GM19395 (cell line): ENCODE data around the gene ADAMTS17.

Experiments
- ATAC-seq: cut with Tn5 transposase; IDR thresholded peaks from one replicate; pipeline ENCODE4 v1.9.1; 2021; ENCODE audit warnings: mild to moderate bottlenecking, moderate library complexity; ENCODE audit not compliant: unreplicated experiment

ADAMTS17 gene

DNA sequence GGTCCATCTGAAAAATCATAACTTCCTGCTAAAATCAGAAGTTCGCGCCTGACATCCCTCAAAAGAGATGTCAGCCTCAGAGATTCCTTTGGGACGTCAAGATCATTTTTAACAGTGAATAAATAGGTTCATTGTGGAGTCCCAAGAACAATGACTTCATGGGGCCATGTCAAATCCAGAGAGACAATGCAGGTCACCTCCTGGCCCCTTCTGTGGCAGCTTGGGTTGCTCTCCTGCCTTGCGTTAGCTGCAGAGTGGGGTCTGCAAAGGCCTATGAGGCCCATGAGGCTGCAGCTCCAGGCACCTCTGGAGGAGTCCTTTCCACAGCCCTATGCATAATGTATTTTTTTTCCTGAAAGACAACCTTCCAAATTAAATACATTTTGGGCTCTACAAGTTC lies 282.3 kb downstream of the ADAMTS17 start:
- ATAC-seq = no peak

DNA sequence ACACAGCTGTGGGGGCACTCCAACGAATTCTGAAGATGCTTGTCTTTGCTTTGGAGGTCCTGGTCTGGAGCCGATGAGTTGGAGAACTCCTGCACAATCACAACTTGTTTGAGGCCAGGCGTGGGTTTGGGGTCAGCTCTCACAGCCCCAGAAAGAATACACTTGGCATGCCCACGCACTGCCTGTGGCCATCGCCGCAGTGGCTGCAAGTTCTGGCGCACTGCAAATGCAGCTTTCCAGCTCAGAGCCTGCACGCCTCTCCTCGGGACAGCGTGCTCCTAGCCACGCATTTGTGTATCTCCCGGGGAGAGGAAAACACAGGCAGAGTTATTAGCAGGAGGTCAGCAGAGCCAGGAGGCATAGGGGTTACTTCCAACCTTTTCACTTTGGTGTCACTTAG lies 282.7 kb downstream of the ADAMTS17 start:
- no peak for ATAC-seq

DNA sequence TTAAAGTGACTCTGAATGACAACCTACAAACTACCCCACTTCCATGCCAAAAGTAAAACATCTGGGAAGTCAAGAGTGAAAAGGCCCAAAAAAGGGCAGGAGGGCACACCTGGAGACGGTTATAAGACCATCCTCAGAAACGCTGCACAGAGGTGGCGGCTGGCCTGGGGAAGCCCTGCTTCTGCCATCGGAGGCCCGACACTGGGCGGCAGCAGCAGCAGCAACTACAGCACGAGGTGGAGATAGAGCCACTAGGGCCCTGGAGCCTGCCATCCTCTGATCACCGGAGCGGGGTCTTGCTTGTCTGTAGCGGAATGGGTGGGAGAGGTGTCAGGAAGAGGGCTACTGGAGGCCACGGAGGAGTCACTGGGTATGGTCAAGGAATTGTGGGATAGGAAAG lies 283.3 kb downstream of the ADAMTS17 start:
- ATAC-seq = no peak

DNA sequence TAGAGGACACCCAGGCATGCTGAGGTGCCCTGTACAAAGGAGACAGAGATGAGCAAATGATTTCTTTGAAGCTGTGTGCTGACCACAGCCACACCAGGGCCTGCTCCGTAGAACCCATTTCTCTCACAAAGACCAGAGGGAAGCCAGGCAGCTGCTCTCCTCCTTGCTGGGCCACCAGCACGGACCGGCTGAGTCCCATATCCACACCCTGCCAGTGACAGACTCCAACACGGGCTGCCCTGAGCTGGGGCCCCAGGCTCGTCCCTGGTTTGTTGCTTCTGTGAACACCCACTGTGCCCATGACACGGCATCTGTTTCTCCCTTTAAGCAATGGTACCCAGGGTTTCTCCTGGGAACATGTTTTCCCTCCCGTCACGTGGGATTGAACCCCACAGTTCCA lies 284.5 kb downstream of the ADAMTS17 start:
- ATAC-seq = no peak

DNA sequence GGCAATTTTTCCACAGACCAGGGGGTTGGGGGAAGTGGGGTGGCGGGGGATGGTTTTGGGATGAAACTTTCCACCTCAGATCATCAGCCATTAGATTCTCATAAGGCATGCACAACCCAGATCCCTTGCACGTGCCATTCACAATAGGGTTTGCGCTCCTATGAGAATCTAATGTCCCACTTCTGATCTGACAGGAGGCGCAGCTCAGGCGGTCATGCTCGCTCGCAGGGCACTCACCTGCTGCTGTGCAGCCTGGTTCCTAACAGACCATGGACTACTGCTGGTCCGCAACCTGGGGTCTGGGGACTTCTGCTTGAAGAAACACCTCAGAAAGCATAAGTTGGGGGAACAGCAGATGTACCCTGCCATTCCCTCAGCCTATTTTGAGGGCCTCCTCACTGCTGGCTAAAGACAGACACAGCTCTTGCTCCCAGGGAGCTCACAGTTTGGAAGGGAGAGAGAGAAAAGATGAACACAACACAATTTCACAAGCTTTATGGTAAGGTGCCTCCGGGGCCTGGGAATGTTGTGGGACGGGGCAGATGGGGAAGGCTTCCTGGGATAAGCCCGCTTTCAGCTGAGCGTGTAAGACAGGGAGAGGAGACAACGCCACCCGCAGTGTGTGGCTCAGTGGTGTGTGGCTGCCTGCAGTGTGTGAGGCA lies 285.2 kb downstream of the ADAMTS17 start:
- ATAC-seq = no peak

DNA sequence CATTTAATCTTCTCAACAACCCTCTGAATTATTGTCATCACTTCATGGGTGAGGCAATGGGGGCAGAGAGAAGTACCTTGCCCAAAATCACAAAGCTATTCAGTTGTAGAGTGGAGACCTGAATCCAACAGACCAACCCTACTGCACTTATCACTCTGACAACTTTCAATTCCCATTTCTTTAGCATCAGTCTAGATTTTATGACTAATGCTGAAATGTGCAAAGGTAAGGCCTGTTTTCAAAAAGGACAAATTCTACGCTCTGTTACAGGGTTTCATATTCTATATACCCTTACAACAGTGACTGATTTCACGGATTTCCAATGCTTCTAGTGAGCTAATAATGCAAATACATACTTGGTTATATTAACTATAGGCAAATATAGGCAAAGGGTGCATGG lies 286.0 kb downstream of the ADAMTS17 start:
- peak; percentile 83 for ATAC-seq

DNA sequence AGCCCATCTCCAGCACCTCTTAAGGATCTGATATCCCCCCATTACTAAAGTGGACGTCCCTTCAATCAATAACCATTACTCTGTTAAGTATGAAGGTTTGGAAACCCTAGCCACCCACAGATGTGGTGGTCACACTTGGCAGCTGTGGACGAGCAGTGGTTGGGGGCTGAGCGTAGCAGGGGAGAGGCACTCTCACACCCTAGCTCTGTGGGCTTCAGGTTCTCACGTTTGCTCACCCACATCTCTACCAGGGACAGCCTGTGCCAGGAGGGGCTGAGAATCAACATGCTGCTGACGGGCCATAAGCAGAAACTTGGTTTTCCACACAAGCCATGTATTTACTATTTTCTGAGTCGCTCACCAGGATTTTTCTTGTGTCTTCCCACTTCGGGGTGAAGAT lies 287.2 kb downstream of the ADAMTS17 start:
- ATAC-seq = no peak

DNA sequence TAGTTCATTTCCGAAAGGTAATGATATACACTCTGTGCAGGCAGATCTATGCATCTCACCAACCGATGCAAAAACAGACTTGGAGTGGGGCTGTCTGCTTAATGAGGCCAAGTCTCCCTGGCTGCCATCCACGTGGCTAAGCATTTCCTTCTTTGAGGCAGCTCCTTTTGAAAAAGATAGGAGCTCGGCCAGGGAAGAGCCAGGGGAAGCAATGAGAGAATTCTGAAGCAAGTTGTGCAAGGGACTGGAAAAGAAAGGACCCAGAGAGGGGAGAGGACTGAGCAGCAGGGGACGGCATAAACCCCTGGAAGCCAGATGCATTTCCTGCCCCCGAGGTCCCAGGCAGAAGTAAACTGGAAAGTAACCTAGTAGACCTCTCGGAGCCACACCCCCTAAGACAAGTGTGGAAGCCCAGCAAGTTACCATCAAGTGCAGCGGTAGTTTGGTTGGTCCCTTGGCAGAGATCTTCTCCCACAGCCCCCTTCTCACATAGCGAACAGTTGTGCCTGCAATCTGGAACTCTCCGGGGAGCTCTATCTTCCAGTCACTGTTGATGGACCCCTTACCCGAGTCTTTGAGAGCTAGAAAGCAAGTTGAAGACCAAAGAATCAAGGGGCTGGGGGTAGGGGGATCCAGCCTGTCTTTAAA lies 288.2 kb downstream of the ADAMTS17 start:
- no peak for ATAC-seq

DNA sequence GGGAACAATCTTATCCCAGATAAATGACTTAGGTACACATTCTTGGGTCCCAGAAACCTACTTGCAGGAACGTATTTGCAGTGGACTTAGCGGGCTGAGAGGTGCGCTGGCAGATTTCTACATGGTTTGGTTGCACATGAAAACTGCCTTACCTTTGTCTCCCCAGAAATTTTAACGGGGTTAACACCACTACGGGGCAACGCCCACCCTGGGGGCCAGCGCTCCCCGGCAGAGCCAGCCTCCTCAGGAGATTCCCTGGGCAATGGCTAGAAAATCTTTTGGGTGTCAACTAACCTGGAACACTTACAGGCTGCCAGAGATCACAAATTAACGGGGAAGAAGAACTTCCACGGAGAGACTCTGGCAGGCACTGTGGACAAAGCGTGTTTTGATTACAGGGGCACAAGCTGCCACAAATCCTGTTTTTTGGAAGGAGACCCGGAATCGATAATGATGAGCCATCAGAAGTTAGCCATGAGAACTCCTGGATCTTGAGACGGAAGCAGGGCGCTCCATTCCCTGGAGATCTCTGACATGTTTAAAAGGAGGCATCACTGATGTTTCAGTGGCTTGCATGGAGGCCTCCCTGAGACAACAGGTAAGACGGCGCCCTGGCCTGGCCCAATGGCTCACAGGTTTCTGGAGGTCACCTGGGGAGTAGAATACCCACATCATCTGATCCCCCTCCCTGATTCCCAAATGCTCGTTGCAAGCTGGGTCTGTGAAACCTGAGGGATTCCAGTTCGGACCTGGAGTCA lies 288.9 kb downstream of the ADAMTS17 start:
- ATAC-seq = no peak

DNA sequence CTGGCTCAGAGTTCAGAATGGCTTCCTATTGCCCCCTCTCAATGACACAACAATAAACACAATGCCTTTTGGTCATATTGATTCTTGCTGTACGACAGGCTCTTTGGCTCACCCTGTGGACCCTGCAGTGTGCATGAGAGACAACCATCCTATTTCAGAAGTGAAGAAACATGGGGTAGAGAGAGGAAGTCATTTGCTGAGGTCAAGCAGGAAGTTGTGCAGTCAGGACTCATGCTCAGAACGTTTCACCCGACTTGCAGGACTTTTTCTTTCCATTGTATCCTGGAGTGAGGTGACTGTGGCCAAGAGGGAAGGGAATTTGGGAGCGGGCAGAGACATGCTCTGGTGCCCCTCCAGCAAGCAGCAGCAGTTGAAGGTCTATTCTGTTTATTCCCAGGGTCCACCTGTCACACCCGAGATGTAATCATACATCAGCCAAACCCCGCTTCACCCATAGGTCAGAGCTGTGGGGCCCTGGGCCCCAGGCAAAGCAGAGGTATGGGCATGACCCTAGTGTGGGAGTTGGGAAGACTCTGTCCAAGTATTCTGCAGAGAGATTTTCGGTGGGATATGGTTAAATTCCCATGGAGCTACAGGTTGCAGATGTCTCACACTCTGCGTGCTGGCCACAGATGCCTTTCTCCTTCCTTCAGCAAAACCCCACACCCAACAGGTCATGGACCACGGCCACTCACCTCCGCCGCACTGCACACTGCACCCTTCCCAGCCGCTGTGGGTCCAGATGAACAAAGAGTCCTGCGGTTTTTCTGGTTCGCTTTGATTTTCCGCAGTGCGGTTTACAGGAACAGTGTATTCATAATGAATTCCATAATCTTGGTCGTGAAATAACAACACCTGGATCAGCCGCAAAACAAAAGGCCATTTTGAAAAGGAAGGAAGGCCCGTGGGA lies 290.6 kb downstream of the ADAMTS17 start:
- ATAC-seq = no peak

DNA sequence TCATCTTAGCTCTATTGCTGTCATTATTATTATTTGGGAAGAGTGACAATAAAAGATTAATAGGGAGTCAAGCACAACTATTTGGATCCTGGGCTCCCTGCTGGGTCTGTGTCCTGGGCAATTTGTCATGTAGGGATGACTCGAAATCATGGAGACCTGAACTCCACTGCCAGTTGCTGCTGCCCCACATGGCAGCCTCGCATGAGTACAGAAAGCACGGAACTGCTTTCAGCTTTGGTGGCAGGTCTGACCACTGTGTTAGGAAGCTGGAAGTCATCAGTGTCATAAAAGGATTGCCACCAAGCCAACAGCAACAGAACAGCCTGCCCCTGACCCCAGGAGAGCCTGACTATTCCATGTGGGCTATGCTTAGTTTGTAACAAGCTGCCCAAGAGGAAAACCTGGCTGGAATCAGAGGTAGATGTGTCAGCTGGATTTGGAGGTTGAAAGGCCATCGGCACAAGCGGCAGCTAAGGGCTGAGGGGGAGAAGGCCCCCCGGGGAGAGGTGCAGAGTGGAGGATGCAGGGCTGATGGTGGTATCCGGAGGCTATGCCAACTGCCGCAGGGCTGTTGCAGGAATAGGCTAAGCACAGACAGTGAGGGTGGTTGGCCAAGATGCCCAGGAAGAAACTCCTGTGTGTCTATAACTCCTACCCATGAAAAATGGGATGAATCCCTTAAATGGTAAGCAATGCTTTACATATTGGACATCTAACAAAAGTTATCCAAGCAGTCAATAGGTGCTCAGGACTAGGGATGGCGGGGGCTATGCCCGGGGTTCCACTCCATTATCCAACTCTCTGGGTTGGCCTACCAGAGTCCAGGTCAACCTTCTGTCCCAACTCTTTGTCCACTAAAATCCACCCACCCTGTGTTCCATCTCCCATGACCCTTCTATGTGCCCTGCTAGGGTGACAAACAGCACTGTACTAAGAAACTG lies 291.6 kb downstream of the ADAMTS17 start:
- no peak for ATAC-seq

DNA sequence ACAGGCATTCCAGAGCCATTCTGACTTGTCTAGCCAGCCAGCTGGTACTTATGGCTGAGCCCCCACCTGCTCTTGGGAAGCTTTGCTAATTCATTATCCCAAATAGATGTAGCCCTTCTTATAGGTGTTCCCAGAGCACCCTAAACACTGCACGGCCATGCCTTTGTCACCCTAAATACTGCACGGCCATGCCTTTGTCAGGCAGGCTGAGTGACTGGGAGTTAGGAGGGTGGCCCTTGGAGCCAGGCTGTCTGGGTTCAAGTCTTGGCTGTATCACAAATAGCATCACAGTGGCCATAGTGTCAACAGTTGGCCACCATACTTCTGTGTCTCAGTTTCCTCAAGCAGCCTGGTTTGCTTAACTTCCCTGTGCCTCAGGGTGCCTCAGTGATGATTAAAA lies 292.3 kb downstream of the ADAMTS17 start:
- ATAC-seq = no peak

DNA sequence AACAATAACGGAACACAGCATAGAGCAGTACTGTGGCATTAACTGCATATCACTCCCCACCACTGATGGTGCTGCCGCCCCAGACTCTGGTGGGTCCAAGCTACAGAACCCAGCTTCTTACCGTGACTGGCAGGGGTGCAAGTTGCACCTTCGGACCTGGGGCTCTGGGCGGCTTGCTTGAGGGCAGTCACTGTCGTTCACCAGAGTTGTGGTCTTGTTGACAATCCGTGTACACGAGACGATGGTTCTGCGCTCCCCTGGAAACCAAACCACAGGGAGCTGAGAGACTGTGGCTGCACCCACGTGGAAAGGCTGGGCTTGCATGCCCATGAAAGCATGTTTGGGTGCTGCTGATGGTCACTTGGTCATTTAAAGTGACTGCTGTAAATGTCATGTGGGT lies 293.0 kb downstream of the ADAMTS17 start:
- ATAC-seq = no peak

DNA sequence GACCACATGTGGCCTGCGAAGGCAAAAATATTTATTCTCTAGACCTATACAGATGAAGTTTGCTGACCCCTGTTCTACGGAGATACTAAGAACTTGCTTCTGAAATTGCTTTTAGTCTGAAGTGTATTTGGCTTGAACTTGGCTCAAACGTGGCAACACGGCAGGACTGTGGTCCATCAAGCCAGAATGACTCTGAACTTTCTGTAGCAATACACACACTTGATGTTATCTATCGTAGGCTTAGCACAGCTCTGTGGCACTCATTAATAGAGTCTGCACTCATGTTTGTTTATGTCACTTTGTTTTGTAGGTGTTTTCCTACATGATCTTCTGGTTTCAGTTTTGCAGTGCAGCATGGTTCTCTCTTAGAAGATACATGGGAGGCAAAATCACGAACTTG lies 298.1 kb downstream of the ADAMTS17 start:
- no peak for ATAC-seq

DNA sequence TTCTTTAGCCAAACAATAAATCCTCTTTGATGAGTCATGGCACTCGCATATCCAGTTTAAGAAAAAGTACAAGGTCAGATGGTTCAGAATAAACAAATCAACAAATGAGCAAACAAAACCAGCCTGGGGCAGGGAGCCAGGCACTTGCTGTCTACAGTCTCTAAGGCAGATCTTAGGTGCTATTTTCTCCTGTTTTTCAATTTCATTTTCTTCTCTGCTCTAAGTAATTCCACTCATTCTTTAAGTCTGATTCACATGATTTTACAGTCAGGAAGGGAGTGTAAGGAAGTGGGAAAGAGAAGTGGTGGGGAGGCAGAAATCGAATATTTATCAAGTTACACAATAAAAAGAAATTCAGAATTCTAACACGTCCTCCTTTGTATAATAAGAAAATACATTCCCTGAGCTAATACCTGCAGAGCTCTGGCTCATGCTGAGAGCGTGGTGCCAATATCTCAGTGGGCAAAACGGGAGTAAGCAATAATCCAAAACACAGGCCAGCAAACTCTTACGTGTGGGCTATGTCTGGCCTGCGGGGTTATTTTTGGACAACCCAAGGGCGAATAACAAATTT lies 298.6 kb downstream of the ADAMTS17 start:
- ATAC-seq = no peak

DNA sequence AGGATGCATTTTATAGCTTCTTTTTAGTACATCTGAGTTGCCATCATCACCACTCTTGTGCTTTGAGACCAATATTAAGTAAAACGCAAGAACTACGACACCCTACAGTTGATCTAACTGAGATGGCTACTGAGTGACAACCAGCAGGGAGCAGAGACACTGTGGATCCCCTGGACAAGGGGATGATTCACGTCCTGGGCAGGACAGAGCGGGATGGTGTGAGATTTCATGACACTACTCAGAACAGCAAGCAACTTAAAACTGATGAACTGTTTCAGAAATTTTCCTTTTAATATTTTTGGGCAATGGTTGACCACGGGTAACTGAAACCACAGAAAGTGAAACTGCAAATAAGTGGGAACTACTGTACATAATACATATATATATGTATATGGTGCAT lies 299.2 kb downstream of the ADAMTS17 start:
- ATAC-seq = no peak

DNA sequence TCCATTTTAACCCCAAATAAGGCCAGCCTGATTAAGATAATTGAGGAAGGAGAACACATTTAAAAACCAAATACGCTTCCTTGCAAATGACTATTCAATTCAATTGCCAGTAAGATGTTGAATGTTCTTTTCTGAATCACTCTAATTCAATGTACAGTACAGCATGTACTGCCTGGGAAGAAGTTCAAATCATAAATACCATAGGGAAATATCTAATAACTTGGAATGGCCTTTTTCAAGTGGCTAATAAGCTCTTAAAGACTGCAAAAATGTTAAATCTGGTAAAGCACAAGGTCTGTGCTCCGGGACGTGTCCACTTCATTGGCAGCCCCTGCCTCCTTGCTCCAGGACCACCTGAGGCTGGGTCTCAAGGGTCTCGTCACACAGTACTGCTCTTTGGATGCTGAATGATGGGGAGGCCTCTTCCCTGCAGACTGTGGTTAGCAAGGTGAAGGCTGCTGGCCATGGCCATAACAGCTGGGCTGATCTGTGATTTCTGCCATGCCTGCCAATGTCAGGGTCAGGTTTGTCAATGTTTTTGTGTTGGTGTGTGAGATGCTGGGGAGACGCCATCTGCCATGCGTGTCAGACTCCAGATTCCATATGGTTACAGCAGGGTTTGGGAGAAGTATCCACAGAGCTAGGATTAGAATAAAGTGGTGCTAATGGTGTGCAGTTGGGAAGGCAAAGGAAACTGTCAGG lies 300.5 kb downstream of the ADAMTS17 start:
- no peak for ATAC-seq

DNA sequence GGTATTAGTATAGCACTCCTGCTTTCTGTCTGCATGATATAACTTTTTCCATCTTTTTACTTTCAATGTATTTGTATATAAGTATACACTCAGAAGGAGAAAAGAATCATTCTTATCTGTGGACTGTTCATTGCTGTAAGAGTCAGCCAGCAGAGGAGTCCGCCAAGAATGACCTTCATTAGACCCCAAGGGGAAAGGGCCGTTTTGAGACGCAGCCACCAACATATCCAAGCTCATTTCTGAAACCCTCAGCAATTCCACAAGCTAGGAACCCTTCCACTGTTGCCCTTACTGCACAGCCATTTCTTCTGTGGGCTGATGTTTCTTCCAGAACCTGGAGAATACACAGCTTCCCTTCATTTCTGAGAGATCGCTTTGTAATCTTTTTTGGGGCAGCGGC lies 301.8 kb downstream of the ADAMTS17 start:
- ATAC-seq = no peak

DNA sequence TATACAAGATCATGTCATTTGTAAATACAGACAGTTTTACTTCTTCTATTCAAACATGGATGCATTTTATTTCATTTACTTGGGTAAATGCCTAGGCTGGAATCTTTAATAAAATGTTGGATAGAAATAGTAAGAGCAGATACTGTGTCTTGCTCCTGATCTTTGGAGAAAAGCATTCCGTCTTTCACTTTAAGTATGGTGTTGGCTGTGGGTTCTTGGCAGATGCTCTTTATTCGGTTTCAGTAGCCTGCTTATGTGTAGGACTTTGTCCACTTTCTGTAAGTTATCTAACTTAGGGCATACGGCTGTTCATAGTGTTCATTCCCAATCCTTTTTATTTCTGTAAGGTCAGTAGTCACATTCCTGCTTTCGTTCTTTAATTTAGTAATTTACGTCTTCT lies 303.0 kb downstream of the ADAMTS17 start:
- ATAC-seq = no peak
